Measurements from ENCODE around the gene EPM2A. TPM values are rescaled to one million over a fixed set of nuclear protein-coding genes. Genes with fewer than 3 reads are reported as not detected.

The EPM2A gene
- total RNA-seq, 1 experiment from 2014 or later = 6.4 TPM

DNA sequence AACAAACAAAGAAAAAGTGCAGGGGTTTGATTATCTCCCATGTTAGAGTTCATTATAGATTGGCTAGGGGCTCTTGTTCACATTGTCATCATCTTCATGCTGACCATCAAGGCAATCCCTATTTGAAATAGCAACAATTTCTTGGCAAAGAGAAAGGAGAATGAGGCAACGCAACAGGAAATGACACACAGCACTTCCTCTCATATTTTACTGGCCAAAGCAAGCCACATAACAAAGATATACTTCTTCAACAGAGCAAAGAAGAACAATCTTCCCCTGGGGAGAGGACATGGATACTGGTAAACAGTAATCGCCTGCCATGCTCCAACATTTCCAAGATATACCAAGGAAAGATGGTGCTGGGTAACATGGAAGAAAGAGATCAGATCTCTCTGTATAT lies 29.8 kb downstream of the EPM2A start:
- no peaks in the 10 kb centered on the region for H3K9me2 ChIP-seq (ENCODE audit: insufficient read depth)
- H3K4me3 ChIP-seq (replicated peaks in 1 of 2; ENCODE audit: low read depth in 1 of 2, low read length in 2 of 2) = no peak overlapping the region
- H3K4me2 ChIP-seq (ENCODE audit: low read length) = no peak overlapping the region
- no peaks in the 10 kb centered on the region for H3K4me1 ChIP-seq (ENCODE audit: control insufficient read depth in 1 of 2, insufficient read depth in 2 of 2, low read length in 2 of 2)
- POLR2A ChIA-PET = no interaction called here
- no peak overlapping the region for H2AFZ ChIP-seq (ENCODE audit: low read depth, low read length, poor library complexity, severe bottlenecking)
- RAD21 ChIA-PET (ENCODE audit: low non-redundant PET in 1 of 2, low total read pairs in 2 of 2, uncharacterized antibody in 2 of 2, unreplicated experiment in 2 of 2) = no interaction called here
- no peak for DNase-seq (ENCODE audit: low read depth, low spot score)
- no peaks in the 10 kb centered on the region for H3K79me2 ChIP-seq (ENCODE audit: insufficient read depth, low read length)
- TF ChIP-seq ZNF274 (IDR thresholded peaks at IDR 0.05; ENCODE audit: low read depth, low read length) (no peak), SIN3A (IDR thresholded peaks at IDR 0.05; ENCODE audit: low read depth) (no peak), CBX3 (IDR thresholded peaks at IDR 0.05; ENCODE audit: low read depth) (no peak), FOSL1 (IDR thresholded peaks at IDR 0.05; ENCODE audit: low read depth) (no peak), SRF (IDR thresholded peaks at IDR 0.05; ENCODE audit: low read depth) (no peak)
- TF ChIP-seq, protein P1, sequence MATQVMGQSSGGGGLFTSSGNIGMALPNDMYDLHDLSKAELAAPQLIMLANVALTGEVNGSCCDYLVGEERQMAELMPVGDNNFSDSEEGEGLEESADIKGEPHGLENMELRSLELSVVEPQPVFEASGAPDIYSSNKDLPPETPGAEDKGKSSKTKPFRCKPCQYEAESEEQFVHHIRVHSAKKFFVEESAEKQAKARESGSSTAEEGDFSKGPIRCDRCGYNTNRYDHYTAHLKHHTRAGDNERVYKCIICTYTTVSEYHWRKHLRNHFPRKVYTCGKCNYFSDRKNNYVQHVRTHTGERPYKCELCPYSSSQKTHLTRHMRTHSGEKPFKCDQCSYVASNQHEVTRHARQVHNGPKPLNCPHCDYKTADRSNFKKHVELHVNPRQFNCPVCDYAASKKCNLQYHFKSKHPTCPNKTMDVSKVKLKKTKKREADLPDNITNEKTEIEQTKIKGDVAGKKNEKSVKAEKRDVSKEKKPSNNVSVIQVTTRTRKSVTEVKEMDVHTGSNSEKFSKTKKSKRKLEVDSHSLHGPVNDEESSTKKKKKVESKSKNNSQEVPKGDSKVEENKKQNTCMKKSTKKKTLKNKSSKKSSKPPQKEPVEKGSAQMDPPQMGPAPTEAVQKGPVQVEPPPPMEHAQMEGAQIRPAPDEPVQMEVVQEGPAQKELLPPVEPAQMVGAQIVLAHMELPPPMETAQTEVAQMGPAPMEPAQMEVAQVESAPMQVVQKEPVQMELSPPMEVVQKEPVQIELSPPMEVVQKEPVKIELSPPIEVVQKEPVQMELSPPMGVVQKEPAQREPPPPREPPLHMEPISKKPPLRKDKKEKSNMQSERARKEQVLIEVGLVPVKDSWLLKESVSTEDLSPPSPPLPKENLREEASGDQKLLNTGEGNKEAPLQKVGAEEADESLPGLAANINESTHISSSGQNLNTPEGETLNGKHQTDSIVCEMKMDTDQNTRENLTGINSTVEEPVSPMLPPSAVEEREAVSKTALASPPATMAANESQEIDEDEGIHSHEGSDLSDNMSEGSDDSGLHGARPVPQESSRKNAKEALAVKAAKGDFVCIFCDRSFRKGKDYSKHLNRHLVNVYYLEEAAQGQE (IDR thresholded peaks at IDR 0.05; ENCODE audit: low read depth) = no peak
- TF ChIP-seq, protein P2, sequence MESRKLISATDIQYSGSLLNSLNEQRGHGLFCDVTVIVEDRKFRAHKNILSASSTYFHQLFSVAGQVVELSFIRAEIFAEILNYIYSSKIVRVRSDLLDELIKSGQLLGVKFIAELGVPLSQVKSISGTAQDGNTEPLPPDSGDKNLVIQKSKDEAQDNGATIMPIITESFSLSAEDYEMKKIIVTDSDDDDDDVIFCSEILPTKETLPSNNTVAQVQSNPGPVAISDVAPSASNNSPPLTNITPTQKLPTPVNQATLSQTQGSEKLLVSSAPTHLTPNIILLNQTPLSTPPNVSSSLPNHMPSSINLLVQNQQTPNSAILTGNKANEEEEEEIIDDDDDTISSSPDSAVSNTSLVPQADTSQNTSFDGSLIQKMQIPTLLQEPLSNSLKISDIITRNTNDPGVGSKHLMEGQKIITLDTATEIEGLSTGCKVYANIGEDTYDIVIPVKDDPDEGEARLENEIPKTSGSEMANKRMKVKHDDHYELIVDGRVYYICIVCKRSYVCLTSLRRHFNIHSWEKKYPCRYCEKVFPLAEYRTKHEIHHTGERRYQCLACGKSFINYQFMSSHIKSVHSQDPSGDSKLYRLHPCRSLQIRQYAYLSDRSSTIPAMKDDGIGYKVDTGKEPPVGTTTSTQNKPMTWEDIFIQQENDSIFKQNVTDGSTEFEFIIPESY (IDR thresholded peaks at IDR 0.05; ENCODE audit: extremely low read depth, insufficient replicate concordance, low read length) = no peak
- TF ChIP-seq, protein P3, sequence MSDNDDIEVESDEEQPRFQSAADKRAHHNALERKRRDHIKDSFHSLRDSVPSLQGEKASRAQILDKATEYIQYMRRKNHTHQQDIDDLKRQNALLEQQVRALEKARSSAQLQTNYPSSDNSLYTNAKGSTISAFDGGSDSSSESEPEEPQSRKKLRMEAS (IDR thresholded peaks at IDR 0.05) = no peak
- ATAC-seq = no peak
- intact Hi-C loops (cut with micrococcal nuclease) = no loop called here
- no peaks in the 10 kb centered on the region for H4K20me1 ChIP-seq (ENCODE audit: insufficient read depth)
- no peaks in the 10 kb centered on the region for H3K36me3 ChIP-seq (ENCODE audit: control insufficient read depth in 1 of 2, insufficient read depth in 2 of 2, low read length in 2 of 2)
- H3K9me3 ChIP-seq (ENCODE audit: control insufficient read depth in 1 of 2, insufficient read depth in 1 of 2, low read depth in 1 of 2, low read length in 2 of 2) = no peaks in the 10 kb centered on the region; a peak in 1 of 4 replicates
- CTCF ChIA-PET = no interaction called here
- H3K9ac ChIP-seq (ENCODE audit: low read length) = no peak overlapping the region
- BruUV-seq (replicated peaks) = no TSS peak
- no peak overlapping the region for H3K27ac ChIP-seq (ENCODE audit: low read depth, low read length)
- H3K27me3 ChIP-seq (ENCODE audit: insufficient read depth, low read length) = no peaks in the 10 kb centered on the region
